Endodermal cell (in vitro differentiated cells): ENCODE data around the gene COLEC12. TPM values are rescaled to one million over a fixed set of nuclear protein-coding genes. Genes with fewer than 3 reads are reported as not detected.

Experiments
- DNase-seq: peaks from one replicate; pipeline ENCODE4 v3.0.0-alpha.2; 2017
- H3K27ac ChIP-seq: 2 replicates; pipeline ENCODE4 v1.5.1; 2013; ENCODE audit warnings: mild to moderate bottlenecking, low read depth, low read length, moderate library complexity
- H3K27me3 ChIP-seq: 2 replicates; pipeline ENCODE4 v1.6.1; 2013; ENCODE audit warnings: mild to moderate bottlenecking, low read length, moderate library complexity; ENCODE audit not compliant: insufficient read depth, control insufficient read depth, poor library complexity, severe bottlenecking
- H3K36me3 ChIP-seq: 2 replicates; pipeline ENCODE4 v1.7.0; 2013; ENCODE audit warnings: mild to moderate bottlenecking, low read length, moderate library complexity; ENCODE audit not compliant: control insufficient read depth, insufficient read depth
- H3K4me1 ChIP-seq: one replicate; pipeline ENCODE4 v1.7.0; 2013; ENCODE audit warnings: low read length; ENCODE audit not compliant: control insufficient read depth, insufficient read depth
- H3K4me3 ChIP-seq: 2 replicates; pipeline ENCODE4 v1.5.1; 2013; ENCODE audit warnings: mild to moderate bottlenecking, low read length, moderate library complexity
- H3K9ac ChIP-seq: 2 replicates; pipeline ENCODE4 v1.6.1; 2013; ENCODE audit warnings: mild to moderate bottlenecking, low read length, moderate library complexity; ENCODE audit not compliant: poor library complexity, severe bottlenecking; ENCODE audit errors: extremely low read depth
- H3K9me3 ChIP-seq: 2 replicates; pipeline ENCODE4 v1.6.1; 2013; ENCODE audit warnings: mild to moderate bottlenecking, low read length, moderate library complexity; ENCODE audit not compliant: control insufficient read depth
- H3K27ac Mint-ChIP-seq: 2 replicates; pipeline ENCODE4 v1.8.0; 2020; ENCODE audit warnings: mixed read lengths
- H3K27me3 Mint-ChIP-seq: 2 replicates; pipeline ENCODE4 v1.8.0; 2021; ENCODE audit warnings: mild to moderate bottlenecking, mixed read lengths; ENCODE audit not compliant: insufficient read depth
- H3K36me3 Mint-ChIP-seq: 2 replicates; pipeline ENCODE4 v1.8.0; 2020; ENCODE audit warnings: low read depth, mixed read lengths
- H3K4me1 Mint-ChIP-seq: 2 replicates; pipeline ENCODE4 v1.8.0; 2020; ENCODE audit warnings: mixed read lengths
- H3K4me3 Mint-ChIP-seq: 2 replicates; pipeline ENCODE4 v1.8.0; 2020; ENCODE audit warnings: mild to moderate bottlenecking, moderate library complexity, mixed read lengths
- H3K9me3 Mint-ChIP-seq: 2 replicates; pipeline ENCODE4 v1.8.0; 2020; ENCODE audit warnings: mild to moderate bottlenecking, mixed read lengths
- CTCF ChIP-seq: fragments of 200-600 bp; sonication (generic); conservative IDR thresholded peaks from 2 replicates; pipeline ENCODE4 v1.5.0; 2021; ENCODE audit warnings: antibody characterized with exemption, mild to moderate bottlenecking
- WGBS, 2 experiments: methylation state at CpG; one replicate each; pipeline versions ENCODE4 v1.1.5 to v1.1.7; 2013; ENCODE audit warnings: missing lambda C conversion rate in 2 of 2, mixed read lengths in 1 of 2; ENCODE audit not compliant: insufficient coverage in 1 of 2, insufficient read length in 1 of 2; 5-methylcytosine and 5-hydroxymethylcytosine counted together
- total RNA-seq, 2 donors: library from RNA; stranded (reverse); fragmentation: NEBNext Ultra II Directional in 1 of 2; extraction: Animal tissue kit (Norgen Biotek cat#: 25700) in 1 of 2; gene quantifications; 2 replicates in 1 of 2; 3 replicates in 1 of 2; pipeline ENCODE4 v1.2.1, GENCODE V29; 2021

COLEC12 gene
- total RNA-seq, 2 donors from 2014 or later = 123 TPM

GRCh38 chr18:475202-476031 is 25.1 kb downstream of the COLEC12 start:
- no peaks in the 10 kb centered on the region for H3K27me3 ChIP-seq
- Mint-ChIP-seq H3K4me3 (no peak overlapping the region), H3K9me3 (no peaks in the 10 kb centered on the region), H3K36me3 (peaks cover 51% of the 10 kb centered on the region), H3K4me1 (peaks cover 21% of the 10 kb centered on the region), H3K27me3 (no peaks in the 10 kb centered on the region), H3K27ac (peak overlapping the region; percentile 81)
- H3K36me3 ChIP-seq = peaks cover 84% of the 10 kb centered on the region
- H3K4me3 ChIP-seq = no peak overlapping the region
- 70 to 77% methylated on average over 10 to 12 of the region's 12 CpGs for WGBS, 2 experiments
- DNase-seq = peak; percentile 87
- no peak overlapping the region for H3K9ac ChIP-seq
- H3K9me3 ChIP-seq = no peaks in the 10 kb centered on the region
- no peak for TF ChIP-seq CTCF
- no peak overlapping the region for H3K27ac ChIP-seq
- peaks cover 9% of the 10 kb centered on the region for H3K4me1 ChIP-seq

GRCh38 chr18:474416-474815 is 26.1 kb downstream of the COLEC12 start:
- TF ChIP-seq CTCF = no peak
- no peaks in the 10 kb centered on the region for H3K9me3 Mint-ChIP-seq

GRCh38 chr18:473802-474201 is 26.7 kb downstream of the COLEC12 start:
- Histone ChIP-seq H3K36me3 (peaks cover 81% of the 10 kb centered on the region), H3K4me3 (no peak overlapping the region), H3K27me3 (no peaks in the 10 kb centered on the region), H3K27ac (no peak overlapping the region), H3K9ac (no peak overlapping the region), H3K9me3 (no peaks in the 10 kb centered on the region), H3K4me1 (peaks cover 9% of the 10 kb centered on the region)
- peaks cover 21% of the 10 kb centered on the region for H3K4me1 Mint-ChIP-seq
- no peak overlapping the region for H3K4me3 Mint-ChIP-seq
- 89% methylated on average over 1 of the region's 1 CpG for WGBS, 2 experiments
- H3K27ac Mint-ChIP-seq = peak overlapping the region; percentile 76
- H3K9me3 Mint-ChIP-seq = no peaks in the 10 kb centered on the region
- H3K36me3 Mint-ChIP-seq = peaks cover 38% of the 10 kb centered on the region
- TF ChIP-seq CTCF = no peak
- no peaks in the 10 kb centered on the region for H3K27me3 Mint-ChIP-seq
- no peak for DNase-seq

More at GRCh38 chr18:474416-474815, 26.1 kb downstream of the COLEC12 start:
- H3K36me3 Mint-ChIP-seq = peaks cover 43% of the 10 kb centered on the region
- no peaks in the 10 kb centered on the region for H3K27me3 ChIP-seq
- no peak overlapping the region for H3K9ac ChIP-seq
- peak overlapping the region; percentile 38 for H3K27ac Mint-ChIP-seq
- 92 to 93% methylated on average over 4 of the region's 4 CpGs for WGBS, 2 experiments
- H3K36me3 ChIP-seq = peaks cover 81% of the 10 kb centered on the region
- no peak overlapping the region for H3K4me3 Mint-ChIP-seq
- no peak overlapping the region for H3K4me3 ChIP-seq
- DNase-seq = no peak
- no peaks in the 10 kb centered on the region for H3K9me3 ChIP-seq
- H3K4me1 Mint-ChIP-seq = peaks cover 21% of the 10 kb centered on the region
- H3K27me3 Mint-ChIP-seq = no peaks in the 10 kb centered on the region
- peaks cover 9% of the 10 kb centered on the region for H3K4me1 ChIP-seq
- no peak overlapping the region for H3K27ac ChIP-seq
